ENCODE data around the gene ST6GAL1. TPM values are rescaled to one million over a fixed set of nuclear protein-coding genes. Genes with fewer than 3 reads are reported as not detected.

ST6GAL1 gene
- total and polyA plus RNA-seq, 2 of the 4 experiments (the other 2 are of a cell fraction), result 1.4 to 2.9 TPM

- in situ Hi-C loops (cut with MboI; ENCODE audit: low sequenced_read_pairs), result no loop called here
- no peaks in the 10 kb centered on the region for H3K4me1 ChIP-seq (ENCODE audit: control insufficient read depth, insufficient read depth, low read length)
- H3K79me1 ChIP-seq (ENCODE audit: low read depth in 1 of 2, low read length in 2 of 2), result no peaks in the 10 kb centered on the region
- H3K9me1 ChIP-seq (ENCODE audit: insufficient read depth, low read length), result no peaks in the 10 kb centered on the region
- no peak overlapping the region for H3K4me3 ChIP-seq (ENCODE audit: insufficient read depth, low read depth, low read length)
- TF ChIP-seq USF2 (IDR thresholded peaks at IDR 0.05; ENCODE audit: low read depth, low read length) (no peak), MXI1 (IDR thresholded peaks at IDR 0.05; ENCODE audit: borderline replicate concordance, low read depth, low read length) (no peak), MAZ (IDR thresholded peaks at IDR 0.05; ENCODE audit: borderline replicate concordance, low read depth, low read length) (no peak), ELK1 (IDR thresholded peaks at IDR 0.05; ENCODE audit: borderline replicate concordance, low read depth, low read length) (no peak), NFE2L2 (IDR thresholded peaks at IDR 0.05; ENCODE audit: low read depth, low read length) (no peak), POLR2A (IDR thresholded peaks at IDR 0.05; ENCODE audit: low read depth, low read length) (no peak), SMC3 (IDR thresholded peaks at IDR 0.05; ENCODE audit: low read depth, low read length) (no peak), RCOR1 (IDR thresholded peaks at IDR 0.05; ENCODE audit: insufficient replicate concordance, low read length) (no peak), RFX5 (IDR thresholded peaks at IDR 0.05; ENCODE audit: low read depth, low read length) (no peak), CTCF (conservative IDR thresholded peaks at IDR 0.05; ENCODE audit: low read depth, low read length) (no peak), BHLHE40 (IDR thresholded peaks at IDR 0.05; ENCODE audit: low read depth, low read length) (no peak), RAD21 (IDR thresholded peaks at IDR 0.05; ENCODE audit: low read length) (no peak), CEBPB (IDR thresholded peaks at IDR 0.05; ENCODE audit: low read depth, low read length) (no peak), FOS (IDR thresholded peaks at IDR 0.05; ENCODE audit: low read depth, low read length) (no peak), CHD1 (IDR thresholded peaks at IDR 0.05; ENCODE audit: low read depth, low read length) (no peak), MAFK (IDR thresholded peaks at IDR 0.05; ENCODE audit: low read depth, low read length) (no peak)
- no peaks in the 10 kb centered on the region for H3K27me3 ChIP-seq (ENCODE audit: control insufficient read depth, insufficient read depth, low read length)
- DNase-seq (no peak), ATAC-seq (ENCODE audit: low read depth) (no peak)
- intact Hi-C loops (cut with micrococcal nuclease), result no loop called here
- no peak overlapping the region for H3K23ac ChIP-seq (ENCODE audit: low read depth, low read length)
- no peak overlapping the region for H4K8ac ChIP-seq (ENCODE audit: low read depth in 2 of 2, low read length in 2 of 2)
- no peaks in the 10 kb centered on the region for H3K36me3 ChIP-seq (ENCODE audit: control insufficient read depth, insufficient read depth, low read length)
- no peak overlapping the region for H2AFZ ChIP-seq (replicated peaks; ENCODE audit: low read length, poor library complexity)
- H2BK5ac ChIP-seq (ENCODE audit: low read depth, low read length, poor library complexity, severe bottlenecking), result no peak overlapping the region
- no peak overlapping the region for H2BK20ac ChIP-seq (ENCODE audit: low read depth, low read length)
- no TSS peak for BruUV-seq (replicated peaks)
- ChIA-PET CTCF (no interaction called here), POLR2A (ENCODE audit: unreplicated experiment) (no interaction called here)
- no peak overlapping the region for H3K4ac ChIP-seq (ENCODE audit: low read depth, low read length)
- H3K9me3 ChIP-seq (ENCODE audit: control insufficient read depth, insufficient read depth, low read length), result no peaks in the 10 kb centered on the region
- no peak overlapping the region for H3K14ac ChIP-seq (replicated peaks; ENCODE audit: low read depth, low read length)
- no peak overlapping the region for H3K9ac ChIP-seq (ENCODE audit: low read depth, low read length)
- H3K56ac ChIP-seq (ENCODE audit: extremely low read depth, insufficient read depth, low read length), result no peak overlapping the region
- H4K20me1 ChIP-seq (ENCODE audit: insufficient read depth, low read length), result no peaks in the 10 kb centered on the region
- dilution Hi-C loops (cut with HindIII; ENCODE audit: low sequenced_read_pairs, unreplicated experiment), result no loop called here
- H2AK9ac ChIP-seq (replicated peaks; ENCODE audit: low read depth, low read length, poor library complexity), result no peak overlapping the region
- H4K5ac ChIP-seq (ENCODE audit: low read depth, low read length), result no peak overlapping the region
- no peak overlapping the region for H2BK120ac ChIP-seq (ENCODE audit: low read depth, low read length)
- WGBS, 2 experiments (ENCODE audit: extremely low coverage in 2 of 2, insufficient read length in 1 of 2), result 83% methylated on average over 1 of the region's 5 CpGs; no CpG with 5 or more reads in 1 of the 2 experiments
- no peak overlapping the region for H4K91ac ChIP-seq (ENCODE audit: insufficient read depth, low read depth, low read length)
- H2AK5ac ChIP-seq (ENCODE audit: low read depth, low read length), result no peak overlapping the region
- H3K27ac ChIP-seq (ENCODE audit: insufficient read depth, low read length), result no peak overlapping the region
- H3K18ac ChIP-seq (ENCODE audit: low read depth, low read length), result no peak overlapping the region
- no peak overlapping the region for H3K4me2 ChIP-seq (ENCODE audit: low read depth, low read length)
- no peak overlapping the region for H2BK15ac ChIP-seq (ENCODE audit: low read depth, low read length)
Measured at GRCh38 chr3:187049462-187050101, 119.3 kb downstream of the ST6GAL1 start.
